ENCODE measurements around the gene TSC22D2. TPM values are rescaled to one million over a fixed set of nuclear protein-coding genes. Genes with fewer than 3 reads are reported as not detected.

The TSC22D2 gene
- polyA plus RNA-seq, 12 donors: 39.7 to 492 (median 70.5) TPM

DNA sequence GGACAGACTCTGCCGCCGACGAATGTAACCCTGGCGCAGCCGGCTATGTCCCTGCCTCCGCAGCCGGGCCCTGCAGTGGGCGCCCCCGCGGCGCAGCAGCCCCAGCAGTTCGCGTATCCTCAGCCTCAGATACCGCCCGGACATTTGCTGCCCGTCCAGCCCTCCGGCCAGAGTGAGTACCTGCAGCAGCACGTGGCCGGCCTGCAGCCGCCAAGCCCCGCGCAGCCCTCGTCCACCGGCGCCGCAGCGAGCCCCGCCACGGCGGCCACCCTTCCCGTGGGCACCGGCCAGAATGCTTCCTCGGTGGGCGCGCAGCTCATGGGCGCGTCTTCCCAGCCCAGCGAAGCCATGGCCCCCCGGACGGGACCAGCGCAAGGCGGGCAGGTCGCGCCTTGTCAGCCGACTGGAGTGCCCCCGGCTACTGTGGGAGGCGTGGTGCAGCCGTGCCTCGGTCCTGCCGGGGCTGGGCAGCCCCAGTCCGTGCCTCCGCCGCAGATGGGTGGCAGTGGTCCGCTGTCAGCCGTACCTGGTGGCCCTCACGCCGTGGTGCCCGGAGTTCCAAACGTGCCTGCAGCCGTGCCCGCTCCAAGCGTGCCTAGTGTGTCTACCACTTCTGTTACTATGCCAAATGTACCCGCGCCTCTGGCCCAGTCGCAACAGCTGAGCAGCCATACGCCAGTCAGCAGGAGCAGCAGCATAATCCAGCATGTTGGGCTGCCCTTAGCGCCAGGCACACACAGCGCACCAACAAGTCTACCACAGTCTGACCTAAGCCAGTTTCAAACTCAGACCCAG is 2.4 kb downstream of the TSC22D2 start:
- peak; percentile 48 for DNase-seq

DNA sequence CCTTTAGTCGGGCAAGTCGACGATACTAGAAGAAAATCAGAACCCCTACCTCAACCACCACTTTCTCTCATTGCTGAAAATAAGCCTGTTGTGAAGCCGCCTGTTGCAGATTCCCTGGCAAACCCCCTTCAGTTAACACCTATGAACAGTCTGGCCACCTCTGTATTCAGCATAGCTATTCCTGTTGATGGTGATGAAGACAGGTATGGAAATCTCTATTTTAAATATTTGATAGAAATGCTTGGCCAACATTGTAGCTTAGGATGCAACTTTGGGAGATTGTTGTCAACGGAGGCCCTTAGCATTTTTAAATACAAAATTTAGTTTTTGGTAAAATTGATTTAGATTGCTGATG is 3.0 kb downstream of the TSC22D2 start:
- no peak for DNase-seq

- peak; percentile 23 for DNase-seq
These were observed 3.4 kb downstream of the TSC22D2 start for GRCh38 chr3:150411546-150411945.

DNA sequence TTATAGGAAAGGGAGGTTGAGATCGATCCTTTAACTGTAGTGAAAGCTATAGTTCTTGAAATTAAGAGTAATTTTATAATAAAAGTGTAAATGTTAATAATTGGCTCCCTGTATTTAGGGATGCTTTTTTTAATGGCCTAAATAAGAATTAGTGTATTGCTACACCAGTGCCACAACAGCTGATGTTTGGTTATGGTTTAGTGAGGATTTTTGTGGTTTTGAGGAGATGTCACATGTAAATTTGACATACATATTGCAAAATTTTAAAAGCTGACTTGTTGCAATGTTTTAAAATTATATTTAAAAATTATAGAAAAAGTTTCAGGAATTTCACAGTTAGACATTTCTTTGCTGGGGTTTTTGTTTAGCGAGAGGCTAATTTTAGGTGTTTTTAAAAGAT is 3.9 kb downstream of the TSC22D2 start:
- DNase-seq: no peak

- DNase-seq: peak; percentile 45
These were observed 4.6 kb downstream of the TSC22D2 start for GRCh38 chr3:150412561-150413231.

GRCh38 chr3:150414258-150414657 is 6.2 kb downstream of the TSC22D2 start:
- DNase-seq: peak; percentile 72

DNA sequence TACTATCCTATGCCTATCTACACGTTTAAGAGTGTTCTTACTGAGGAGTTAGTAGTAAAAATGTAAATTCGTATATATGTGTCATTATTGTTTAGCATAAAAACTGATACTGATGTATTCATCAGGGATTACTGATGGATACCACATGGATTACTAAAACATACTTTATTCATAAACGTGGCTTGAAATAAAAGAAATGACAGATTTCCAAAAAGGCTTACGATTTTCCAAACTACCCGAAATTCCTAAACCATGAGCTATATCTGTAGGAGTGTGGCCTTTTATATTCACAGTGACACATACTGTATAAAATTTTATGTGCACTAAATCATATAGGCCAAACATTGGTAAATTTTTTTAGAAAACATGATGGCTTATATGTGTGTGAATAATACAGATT is 6.9 kb downstream of the TSC22D2 start:
- DNase-seq: peak; percentile 32

GRCh38 chr3:150419076-150419868 is 11.2 kb downstream of the TSC22D2 start:
- no peak for DNase-seq

- no peak for DNase-seq
These were observed 11.9 kb downstream of the TSC22D2 start for GRCh38 chr3:150419959-150420358.

DNA sequence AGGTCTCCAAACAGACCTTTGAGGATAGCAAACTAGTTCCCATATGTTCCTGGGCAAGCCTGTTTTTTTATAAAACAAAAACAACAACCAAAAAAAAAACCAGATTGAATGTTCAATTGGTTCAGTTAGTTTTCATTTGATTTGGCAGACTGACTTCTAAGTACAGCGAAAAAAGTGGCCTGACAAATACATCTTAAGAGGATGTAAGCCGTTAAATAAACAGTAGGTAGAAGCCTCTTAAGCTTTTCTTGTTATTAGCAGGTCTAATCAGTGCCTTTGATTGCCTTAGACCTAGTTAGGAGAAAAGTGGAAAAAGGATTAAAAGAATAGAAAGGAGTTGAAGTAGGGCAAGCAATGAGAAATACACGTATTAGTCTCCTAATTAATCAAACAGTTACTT is 13.2 kb downstream of the TSC22D2 start:
- DNase-seq: no peak

- DNase-seq: no peak
These were observed 13.9 kb downstream of the TSC22D2 start for GRCh38 chr3:150421799-150422548.

GRCh38 chr3:150422907-150423306 is 14.8 kb downstream of the TSC22D2 start:
- no peak for DNase-seq

DNA sequence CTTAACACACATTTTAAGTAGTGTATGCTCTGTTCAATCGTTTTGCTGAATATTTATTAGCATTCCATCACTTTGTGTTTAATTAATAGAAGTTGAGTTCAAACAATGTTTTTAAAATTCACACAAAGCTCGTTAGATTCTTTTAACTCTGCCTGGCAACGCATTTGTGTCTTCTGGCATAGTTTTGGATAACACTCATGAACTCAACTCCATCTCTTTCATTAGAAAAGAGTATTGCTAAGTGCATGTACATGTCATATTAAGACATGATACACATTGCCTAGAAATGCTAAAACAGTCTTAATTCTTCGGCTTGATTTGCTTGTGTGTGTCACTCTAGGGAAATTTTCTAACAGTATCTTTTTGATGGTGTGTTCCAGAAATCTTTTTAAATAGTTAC is 15.7 kb downstream of the TSC22D2 start:
- no peak for DNase-seq

GRCh38 chr3:150426292-150426691 is 18.2 kb downstream of the TSC22D2 start:
- DNase-seq: no peak

- DNase-seq: no peak
These were observed 20.5 kb downstream of the TSC22D2 start for GRCh38 chr3:150428562-150428961.

DNA sequence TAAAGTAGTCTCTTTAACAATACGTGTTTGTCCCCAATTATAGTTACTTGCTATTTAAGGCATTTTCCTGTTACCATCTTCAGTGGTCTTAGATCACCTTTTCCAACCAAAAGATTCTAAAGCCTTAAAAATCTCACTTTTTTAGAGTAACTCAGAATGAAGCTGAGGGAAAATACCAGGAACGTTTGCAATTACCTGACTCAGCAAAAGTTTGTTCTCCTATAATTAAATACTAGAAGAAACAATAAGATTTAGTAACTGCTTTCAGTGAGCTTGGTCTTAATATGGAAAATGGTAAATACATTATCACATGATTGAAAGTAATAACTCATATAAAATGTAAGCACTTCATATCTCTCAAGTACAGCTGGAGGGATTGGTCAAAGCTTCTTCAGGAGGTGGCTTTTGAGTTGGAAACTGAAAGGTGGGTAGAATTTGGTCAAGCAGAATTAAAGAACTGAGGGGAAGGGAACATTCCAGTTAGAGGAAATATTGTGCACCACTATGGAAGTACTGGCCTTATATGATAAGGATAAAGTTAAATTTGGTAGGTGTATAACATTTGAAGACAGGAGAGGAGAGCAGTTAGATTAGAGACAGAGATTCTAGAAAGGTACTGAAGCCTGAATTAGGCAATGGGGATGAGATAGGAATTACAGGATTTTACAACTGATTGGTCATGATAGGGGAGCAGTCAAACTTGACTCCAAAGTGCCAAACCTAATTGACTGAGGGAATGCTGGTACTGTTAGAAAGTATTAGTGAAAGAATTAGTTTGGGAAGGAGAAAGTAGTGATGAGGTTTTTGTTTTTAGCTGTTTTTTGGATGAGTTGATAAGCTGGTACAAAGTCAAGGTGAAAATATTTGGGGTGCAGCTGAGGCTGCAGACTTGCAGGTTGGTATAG is 21.9 kb downstream of the TSC22D2 start:
- no peak for DNase-seq

GRCh38 chr3:150433347-150433746 is 25.2 kb downstream of the TSC22D2 start:
- DNase-seq: no peak

DNA sequence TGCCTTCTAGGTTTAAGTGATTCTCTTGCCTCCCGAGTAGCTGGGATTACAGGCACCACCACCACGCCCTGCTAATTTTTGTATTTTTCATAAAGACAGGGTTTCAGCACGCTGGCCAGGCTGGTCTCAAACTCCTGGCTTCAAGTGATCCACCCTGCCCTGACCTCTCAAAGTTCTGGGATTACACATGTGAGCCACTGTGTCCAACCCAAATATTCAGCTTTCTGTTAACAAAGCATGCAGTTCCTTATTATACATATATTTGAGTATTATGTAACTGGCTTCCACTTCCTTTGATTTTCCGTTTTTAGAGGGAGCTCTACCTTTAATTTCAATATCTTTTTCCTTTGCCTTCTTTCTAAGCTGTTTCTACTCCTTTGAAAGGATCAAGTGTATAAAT is 26.1 kb downstream of the TSC22D2 start:
- DNase-seq: no peak

- no peak for DNase-seq
These were observed 28.1 kb downstream of the TSC22D2 start for GRCh38 chr3:150436161-150436560.

DNA sequence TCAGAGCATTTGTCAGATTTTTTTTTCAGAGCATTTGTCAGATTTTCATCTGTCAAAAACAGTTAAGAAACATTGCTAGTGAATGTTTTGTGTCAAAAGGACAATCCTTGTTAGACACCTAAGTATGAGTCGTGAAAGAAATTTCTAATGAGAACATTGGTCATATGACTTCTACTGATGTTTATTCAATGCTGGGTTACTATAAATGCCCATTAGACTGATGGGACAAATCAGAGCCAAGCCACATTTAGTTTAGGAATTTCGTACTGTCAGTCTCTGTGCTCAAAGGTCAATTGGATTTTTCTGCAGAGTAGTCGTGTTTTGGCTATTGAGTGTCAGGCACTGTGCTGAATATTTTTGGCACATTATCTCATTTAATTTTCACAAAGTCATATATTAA is 31.6 kb downstream of the TSC22D2 start:
- no peak for DNase-seq

GRCh38 chr3:150443331-150443741 is 35.2 kb downstream of the TSC22D2 start:
- no peak for DNase-seq
